Epithelial cell of esophagus (primary cell): ENCODE data around the gene GALNTL6.

Experiments
- DNase-seq: peaks from one replicate; pipeline ENCODE4 v3.0.0; 2010; ENCODE audit warnings: low read depth
- H3K4me3 ChIP-seq: 2 replicates; pipeline ENCODE4 v1.5.1; 2011; ENCODE audit warnings: mild to moderate bottlenecking, low read length, control low read depth
- TF ChIP-seq, protein P1 (sequence below): IDR thresholded peaks from 2 replicates; pipeline ENCODE4 v1.5.1; 2011; ENCODE audit warnings: low read depth, mild to moderate bottlenecking, low read length, control low read depth, inconsistent platforms; ENCODE audit not compliant: insufficient read depth; ENCODE audit errors: missing control alignments

The GALNTL6 gene

DNA sequence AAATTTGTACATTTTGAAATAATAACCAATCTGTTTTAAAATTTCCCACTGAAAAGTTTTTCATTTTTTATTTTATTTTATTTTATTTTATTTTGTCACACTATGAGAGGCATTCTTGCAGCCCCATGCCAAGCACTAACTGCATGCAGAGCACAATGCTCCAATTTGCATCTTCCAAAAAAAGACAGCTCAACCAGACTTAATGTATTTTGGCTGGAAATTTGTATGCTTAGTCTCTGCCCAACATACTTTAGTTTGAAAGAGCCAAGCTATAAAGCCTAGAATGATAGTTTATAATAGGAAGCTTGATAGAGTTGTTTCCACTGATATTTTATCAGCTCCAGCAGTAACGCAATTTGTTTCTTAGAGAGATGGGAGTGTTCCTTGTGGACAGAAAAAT is 235.5 kb downstream of the GALNTL6 start:
- no peak for DNase-seq
- no peak overlapping the region for H3K4me3 ChIP-seq
- TF ChIP-seq, protein P1, sequence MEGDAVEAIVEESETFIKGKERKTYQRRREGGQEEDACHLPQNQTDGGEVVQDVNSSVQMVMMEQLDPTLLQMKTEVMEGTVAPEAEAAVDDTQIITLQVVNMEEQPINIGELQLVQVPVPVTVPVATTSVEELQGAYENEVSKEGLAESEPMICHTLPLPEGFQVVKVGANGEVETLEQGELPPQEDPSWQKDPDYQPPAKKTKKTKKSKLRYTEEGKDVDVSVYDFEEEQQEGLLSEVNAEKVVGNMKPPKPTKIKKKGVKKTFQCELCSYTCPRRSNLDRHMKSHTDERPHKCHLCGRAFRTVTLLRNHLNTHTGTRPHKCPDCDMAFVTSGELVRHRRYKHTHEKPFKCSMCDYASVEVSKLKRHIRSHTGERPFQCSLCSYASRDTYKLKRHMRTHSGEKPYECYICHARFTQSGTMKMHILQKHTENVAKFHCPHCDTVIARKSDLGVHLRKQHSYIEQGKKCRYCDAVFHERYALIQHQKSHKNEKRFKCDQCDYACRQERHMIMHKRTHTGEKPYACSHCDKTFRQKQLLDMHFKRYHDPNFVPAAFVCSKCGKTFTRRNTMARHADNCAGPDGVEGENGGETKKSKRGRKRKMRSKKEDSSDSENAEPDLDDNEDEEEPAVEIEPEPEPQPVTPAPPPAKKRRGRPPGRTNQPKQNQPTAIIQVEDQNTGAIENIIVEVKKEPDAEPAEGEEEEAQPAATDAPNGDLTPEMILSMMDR, result no peak

GRCh38 chr4:172050911-172051310 is 237.7 kb downstream of the GALNTL6 start:
- no peak overlapping the region for H3K4me3 ChIP-seq
- DNase-seq, result no peak

GRCh38 chr4:172055046-172055445 is 241.8 kb downstream of the GALNTL6 start:
- TF ChIP-seq, protein P1, result no peak
- no peak overlapping the region for H3K4me3 ChIP-seq
- no peak for DNase-seq

More at GRCh38 chr4:172050911-172051310, 237.7 kb downstream of the GALNTL6 start:
- TF ChIP-seq, protein P1, result no peak

GRCh38 chr4:172055498-172055897 is 242.3 kb downstream of the GALNTL6 start:
- TF ChIP-seq, protein P1, result no peak
- H3K4me3 ChIP-seq, result no peak overlapping the region
- no peak for DNase-seq

- DNase-seq, result peak; percentile 1
- TF ChIP-seq, protein P1, result no peak
- no peak overlapping the region for H3K4me3 ChIP-seq
These were observed 248.0 kb downstream of the GALNTL6 start for GRCh38 chr4:172061204-172061603.

DNA sequence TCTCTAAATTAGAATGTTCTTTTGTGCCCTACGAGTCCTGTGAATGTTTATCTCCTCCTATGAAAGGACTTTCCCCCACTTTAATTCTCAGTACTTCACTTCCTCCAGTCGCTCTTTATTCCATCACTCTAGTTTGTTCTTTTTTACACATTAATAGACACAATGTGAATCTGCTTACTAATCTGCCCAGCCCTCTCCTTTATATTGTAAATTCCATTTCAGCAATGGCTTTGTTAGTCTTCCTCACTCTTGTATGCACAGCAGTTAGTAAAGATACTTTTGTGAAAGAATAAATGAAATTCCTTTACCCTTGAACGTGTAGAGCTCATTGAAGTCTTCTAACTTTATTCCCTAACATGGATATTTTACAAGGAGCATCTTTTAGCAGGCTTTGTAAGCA is 255.3 kb downstream of the GALNTL6 start:
- no peak for DNase-seq
- TF ChIP-seq, protein P1, result no peak
- H3K4me3 ChIP-seq, result no peak overlapping the region

DNA sequence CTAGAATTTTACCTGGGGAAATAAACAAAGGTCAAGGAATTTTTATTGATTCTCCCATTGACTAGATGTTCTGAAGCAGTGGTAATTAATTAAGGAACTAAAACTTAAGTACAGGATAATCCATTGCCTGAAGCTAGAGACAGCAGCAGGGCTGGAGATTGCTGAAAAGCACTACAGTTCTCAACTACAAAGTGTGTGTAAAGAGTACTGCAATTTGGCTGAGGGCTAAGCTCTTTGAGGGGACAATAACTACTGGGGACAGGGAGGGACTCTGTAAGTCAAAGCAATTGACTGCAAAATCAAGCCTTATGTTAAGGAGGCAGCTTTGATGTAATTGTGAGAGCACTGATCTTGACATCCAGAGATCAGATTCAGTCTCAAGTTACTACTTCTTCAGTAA is 260.4 kb downstream of the GALNTL6 start:
- H3K4me3 ChIP-seq, result no peak overlapping the region
- DNase-seq, result no peak
- TF ChIP-seq, protein P1, result no peak
